GM18907 (cell line): ENCODE results near the gene MB21D2.

Experiments used
- ATAC-seq: cut with Tn5 transposase; IDR thresholded peaks from one replicate; pipeline ENCODE4 v1.9.1; 2021; ENCODE audit warnings: mild to moderate bottlenecking, moderate library complexity; ENCODE audit not compliant: unreplicated experiment

MB21D2 gene

DNA sequence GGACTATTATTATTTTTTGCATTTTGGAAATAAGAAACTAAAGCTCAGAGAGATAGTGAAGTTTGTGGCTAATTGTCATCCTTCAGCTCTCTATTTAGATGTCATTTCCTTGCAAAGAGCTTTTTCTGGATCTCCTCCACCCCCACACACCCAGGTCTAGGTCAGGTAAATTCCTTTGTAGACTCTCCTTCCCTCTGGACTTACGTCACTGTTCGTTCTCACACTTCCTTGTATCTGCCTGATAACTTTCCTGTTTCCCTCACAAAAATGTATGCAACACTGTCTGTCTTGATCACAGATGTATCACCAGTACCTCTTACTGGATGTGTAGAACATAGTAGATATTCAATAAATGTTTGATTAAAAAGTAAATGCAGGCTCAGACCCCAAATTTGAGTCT, 6.1 kb upstream of the MB21D2 start:
- ATAC-seq: no peak

DNA sequence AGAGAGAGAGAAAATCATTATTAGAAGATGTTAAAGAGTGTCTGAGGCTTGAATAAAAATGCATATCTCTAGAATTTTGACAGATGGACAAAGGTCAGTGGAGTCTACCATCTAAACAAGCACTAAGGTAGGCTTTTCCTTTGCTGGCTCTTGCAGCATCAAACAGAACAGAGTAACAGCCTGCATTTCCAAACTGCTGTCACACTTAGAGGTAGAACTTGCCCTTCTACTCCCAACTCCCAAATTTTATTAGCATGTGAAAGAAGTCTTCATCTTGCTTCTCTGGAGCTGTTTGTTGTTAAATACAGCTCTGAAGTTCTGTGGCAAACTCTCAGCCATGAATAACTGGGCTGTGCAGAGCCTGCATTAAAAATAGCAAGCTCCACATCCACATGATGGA, 4.1 kb upstream of the MB21D2 start:
- ATAC-seq: no peak

DNA sequence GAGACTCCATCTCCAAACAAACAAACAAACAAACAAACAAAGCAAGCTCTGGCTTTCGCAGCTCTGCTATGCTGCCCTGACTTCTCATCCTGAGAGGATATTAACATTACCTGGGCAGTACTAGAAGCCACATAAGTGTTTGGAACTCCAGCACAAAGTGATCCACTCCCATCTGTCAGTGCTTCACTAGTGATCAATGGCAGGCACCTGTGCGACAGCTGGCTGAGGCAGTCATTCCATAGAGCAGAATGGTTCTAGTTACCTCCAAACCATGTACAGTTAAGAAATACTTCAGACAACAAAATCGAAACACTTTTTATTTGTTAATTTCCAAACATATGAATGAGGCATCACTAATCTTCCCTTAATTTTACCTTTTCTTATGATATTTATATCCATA, 2.8 kb upstream of the MB21D2 start:
- ATAC-seq: no peak

DNA sequence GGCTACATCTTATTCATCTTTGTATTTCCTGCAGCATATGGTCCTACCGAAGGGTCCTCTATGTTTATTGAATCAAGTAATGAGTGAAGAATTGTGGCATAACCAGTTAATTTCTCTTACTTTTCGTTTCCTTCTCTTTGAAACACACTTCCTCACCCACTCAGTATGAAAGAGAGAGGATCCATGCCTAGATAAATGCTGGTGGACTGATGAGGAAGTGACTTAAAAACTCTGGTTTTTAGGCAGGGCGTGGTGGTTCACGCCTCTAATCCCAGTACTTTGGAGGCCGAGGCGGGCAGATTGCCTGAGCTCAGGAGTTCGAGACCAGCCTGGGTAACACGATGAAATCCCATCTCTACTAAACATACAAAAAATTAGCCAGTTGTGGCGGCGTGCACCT, 2.2 kb upstream of the MB21D2 start:
- ATAC-seq: no peak

DNA sequence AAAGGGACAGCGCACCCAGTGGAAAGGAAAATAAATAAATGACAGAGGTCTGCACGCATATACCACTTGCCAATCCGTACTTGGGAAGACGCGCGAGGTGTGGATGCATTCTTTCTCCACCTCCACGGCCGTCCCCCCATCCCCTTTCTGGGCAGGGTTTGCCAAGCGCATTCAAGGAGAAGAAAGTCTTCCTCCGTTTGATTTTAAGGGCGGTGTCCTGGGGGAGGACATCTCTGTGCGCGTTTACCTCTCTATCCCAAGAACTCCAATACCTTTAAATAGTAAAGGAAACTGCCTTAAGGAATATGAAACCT, 576 bp upstream of the MB21D2 start:
- ATAC-seq: no peak

DNA sequence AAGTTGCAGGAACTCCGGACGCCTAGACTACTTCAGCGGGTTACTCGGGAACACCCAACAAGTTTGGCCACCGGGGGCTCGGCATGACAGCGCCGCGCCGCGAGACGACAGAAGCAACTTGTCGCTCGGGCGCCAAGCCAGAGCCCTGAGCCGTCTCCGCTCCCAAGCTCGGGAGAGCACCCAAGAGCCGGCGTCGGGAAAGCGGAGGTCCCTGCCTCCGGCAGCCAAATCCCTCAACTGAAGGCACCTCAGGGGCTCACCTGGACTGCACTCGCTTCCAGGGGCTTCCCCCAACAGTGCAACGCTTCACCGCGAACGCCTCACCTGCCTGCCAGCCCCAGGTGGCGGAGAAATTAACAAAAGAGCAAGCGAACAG, 640 bp downstream of the MB21D2 start:
- ATAC-seq: peak; percentile 30

DNA sequence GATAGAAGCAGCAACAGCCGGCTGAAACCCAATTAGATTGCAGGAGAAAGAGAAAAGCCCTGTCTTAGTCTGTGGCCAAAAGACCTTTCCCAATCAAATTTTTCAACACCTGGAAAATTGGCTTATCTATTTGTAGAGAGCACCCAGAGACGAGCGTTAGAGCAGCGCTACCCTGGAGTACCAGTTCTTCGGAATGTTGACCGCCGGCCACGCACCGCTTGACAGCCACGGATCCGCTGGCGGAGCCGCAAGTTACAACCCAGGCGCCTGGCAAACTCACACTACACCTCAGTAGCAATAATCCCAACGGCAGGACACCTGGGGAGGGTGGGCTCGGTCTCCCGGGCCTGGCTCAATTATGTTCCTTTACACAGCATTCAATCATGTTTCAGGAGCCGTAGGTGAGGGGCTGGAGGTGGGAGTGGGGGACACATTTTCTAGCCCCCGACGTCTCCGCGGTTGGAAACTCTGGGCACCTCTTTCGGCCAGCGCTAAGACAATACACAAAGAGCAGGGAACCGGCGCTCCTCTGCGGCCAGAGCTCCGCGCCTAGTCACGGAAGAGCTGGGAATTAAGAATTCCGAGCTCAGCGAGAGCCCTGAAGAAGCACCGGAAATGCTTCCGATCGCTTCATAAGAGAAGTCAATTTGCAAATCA, 1.2 kb downstream of the MB21D2 start:
- ATAC-seq: no peak

DNA sequence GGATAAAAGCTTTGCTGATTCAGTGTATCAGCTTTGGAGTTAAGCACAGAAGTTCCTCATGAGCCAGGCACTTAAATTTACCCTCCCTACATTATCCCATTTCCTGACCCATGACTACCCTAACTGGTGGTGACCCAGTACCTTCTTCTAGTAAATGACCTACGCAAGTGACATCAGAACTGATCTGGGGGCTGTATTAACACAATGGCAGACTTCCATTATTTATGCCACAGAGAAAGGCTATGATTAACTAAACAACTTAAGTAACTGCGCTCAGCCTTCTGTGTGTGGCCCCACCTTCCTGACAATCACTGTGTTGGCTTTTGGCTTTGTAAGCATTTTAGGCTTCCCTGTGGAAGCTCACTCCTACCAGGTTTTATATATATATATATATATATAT, 1.9 kb downstream of the MB21D2 start:
- ATAC-seq: no peak

DNA sequence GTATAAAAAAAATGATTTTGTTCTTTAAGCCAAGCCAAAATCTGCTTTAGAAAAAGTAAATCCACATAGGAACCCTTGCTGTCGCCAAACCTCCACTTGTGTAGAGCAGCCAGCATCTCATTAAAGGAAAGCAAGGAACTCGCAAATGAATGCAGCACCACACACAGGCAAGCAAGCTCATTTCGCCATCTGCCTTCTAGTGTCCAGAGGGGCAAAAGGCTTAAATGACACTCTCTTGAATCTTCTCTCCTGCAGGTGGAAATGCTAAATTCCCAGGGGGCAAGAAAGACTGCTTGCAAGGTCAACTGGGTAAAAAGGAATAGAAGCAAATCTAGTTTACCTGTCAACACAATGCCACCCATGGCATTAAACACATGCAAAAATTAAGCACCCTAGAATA, 2.4 kb downstream of the MB21D2 start:
- ATAC-seq: no peak

DNA sequence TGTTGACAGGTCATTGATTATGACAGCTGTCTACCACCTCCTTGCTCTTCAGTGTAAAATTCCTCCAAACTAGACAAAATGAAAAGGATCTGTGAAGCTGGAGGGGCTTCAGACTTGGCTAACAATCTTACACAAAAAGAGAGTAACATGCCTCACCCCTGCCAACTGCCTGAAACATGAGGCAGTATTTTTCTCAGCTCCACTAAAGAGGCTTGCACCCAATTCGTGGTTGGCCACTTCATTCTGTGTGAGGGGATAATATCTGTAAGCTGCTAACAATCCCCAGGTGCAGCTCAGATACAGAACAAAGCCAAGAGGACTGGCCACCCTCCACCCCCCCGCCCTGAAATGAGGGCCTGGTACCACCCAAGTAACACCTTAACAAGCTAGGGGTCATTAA, 2.8 kb downstream of the MB21D2 start:
- ATAC-seq: no peak

DNA sequence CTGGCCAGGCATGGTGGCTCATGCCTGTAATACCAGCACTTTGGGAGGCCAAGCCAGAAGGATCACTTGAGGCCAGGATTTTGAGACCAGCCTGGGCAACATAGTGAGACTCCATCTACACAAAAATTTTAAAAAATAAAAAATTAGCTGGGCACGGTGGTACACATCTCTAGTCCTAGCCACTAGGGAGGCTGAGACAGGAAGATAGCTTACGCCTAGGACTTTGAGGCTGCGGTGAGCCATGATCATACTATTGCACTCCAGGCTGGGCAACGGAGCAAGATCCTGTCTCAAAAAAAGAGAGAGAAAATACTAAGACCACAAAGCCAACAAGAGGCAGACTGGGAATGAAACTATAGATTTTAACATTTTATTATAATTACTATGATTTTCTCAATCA, 4.1 kb downstream of the MB21D2 start:
- no peak for ATAC-seq

DNA sequence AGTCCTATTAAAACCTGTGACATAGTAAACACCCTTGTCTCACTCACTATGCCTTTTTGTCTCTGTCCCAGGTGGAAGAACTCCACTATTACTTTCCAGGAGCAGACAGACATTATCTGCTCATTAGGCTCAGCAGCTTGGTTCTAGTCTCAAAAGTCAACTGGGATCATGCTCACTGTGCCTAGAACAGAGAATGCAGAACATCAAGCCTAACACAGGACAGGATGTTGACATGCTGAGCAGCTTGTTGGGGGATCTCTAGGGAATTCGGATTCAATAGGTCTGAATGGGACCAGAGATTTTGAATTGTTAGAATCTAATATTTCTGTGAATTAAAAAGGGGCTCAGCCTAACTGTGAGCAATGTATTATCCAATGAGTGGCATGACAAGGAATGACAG, 6.4 kb downstream of the MB21D2 start:
- no peak for ATAC-seq

DNA sequence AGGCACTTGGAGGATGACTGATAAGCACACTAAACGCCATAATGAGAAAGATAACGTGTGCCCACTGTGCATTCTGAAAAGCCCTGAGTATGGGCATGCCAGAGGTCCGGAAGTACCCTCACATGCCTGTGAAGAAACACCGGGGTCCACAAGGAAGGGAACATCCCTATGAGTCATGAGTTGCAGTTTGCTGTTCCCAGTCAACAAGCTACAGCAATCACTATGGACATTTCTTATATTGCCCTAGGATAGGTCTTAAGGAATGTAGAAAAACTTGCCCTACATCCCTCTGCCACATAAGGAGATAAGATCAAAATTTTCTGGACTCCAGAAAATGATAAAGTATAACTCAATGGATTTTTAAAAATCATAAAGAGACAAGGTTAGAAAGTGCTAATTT, 9.9 kb downstream of the MB21D2 start:
- no peak for ATAC-seq

DNA sequence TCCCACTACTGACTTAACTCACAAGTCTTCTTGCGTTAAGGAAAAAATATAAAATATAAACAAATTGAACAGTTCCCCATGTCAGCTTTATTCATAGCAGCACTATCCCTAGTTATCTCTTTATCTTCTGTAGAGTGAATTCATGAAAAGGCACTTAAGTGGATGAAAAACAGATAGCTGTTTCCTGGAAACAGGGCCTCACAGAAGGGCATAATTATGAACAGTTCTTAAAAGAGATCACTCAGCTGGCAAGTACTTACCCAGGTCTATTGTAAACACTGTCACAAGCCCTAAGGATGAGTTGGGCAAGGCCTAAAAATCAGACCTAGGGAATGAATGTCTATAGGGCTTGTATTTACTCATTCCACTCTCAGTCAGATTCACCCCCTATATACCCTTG, 10.7 kb downstream of the MB21D2 start:
- ATAC-seq: no peak

DNA sequence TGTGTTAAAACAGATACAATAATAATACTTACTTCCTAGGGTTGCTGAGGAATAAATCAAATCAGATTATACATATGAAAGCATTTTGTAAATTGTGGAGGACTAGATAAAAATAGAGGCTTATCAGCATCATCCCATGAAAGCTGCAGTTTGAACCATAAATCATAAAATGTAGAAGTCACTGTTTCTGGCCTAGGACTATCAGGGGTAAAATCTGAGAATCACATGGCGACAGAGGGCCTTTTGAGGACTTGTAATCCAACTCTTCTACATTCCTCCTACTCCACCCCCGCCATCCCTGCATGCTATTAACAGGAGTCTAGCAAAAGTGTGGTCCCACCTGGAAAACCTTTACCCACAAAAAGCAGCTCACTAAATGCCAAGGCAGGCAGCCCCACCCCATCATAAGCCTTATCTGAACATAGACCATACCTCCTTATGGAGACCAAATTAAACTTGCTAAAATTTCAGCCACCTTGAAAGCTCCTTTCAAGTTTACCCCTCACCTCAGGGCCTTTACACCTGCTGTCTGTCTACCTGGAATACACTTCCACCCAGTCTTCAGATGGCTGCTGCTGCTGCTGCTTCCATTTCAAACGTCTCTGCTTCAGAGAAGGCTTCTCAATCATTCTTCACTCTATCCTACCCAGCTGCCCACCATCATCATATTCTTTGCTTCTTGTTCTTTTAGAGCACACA, 11.5 kb downstream of the MB21D2 start:
- ATAC-seq: no peak

DNA sequence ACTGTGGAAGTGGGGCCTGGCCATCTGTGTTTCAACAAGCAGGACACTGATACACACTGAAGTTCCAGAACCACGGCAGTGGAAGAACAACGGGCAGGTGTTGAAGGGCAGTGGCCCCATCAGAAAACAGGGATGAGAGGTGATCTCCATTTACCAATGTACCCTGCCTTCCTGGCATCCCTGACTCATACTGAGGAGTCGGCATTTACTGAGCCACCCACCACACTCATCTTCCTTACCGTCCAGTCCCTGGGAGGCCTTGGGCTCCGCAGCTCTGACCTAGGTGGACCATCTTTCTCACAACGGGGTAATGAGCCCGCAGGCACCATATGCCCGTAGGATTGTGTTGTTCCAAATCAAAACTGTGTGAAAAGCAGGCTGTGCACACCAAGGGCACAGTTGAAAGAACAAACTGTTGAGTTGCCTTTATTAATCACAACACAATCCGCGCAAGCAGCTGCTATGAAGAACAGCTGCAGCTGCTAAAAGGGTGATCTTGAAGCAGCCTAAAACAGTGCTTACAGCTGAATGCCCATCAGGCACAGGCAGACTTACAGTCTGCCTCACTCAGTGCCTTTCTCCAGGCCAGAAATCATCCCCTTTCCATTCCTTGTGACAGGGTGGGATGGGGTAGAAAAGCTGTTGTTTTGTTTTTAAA, 12.9 kb downstream of the MB21D2 start:
- ATAC-seq: no peak

DNA sequence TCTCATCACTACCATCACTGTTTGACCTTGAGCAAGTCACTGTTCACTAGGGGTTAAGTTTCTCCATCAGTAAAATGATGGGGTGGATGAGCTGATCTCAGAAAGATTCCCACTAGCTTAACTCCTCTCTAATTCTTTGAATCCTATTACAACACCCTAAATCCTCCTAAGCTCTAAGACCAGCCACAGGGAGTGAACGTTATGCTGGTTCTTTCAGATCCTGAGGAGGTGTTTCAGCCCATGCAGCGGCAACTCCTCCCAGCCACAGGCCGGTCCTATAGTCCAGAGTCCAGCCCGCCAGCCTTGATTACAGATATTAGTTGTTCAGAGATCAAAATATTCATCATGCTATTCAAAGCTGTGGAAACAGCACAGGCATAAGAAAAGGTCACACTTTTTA, 15.1 kb downstream of the MB21D2 start:
- no peak for ATAC-seq

DNA sequence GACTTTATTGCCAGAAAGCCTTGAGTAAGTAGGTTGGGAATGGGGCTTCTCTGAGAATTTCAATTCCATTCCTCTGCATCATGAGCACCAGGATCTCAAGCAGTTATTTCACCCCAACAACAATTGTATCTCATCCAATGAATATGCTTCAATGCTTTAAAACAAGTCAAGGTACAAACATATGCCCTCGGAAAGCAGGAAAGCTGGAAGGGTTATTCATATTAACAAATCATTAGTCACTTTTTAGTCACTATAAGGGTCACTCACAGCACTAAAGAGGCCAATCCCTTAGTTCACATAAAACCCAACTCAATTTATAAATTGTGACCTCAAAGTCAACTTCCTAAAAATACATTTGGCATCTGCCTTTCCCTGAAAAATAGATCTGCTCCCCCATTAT, 16.2 kb downstream of the MB21D2 start:
- no peak for ATAC-seq

DNA sequence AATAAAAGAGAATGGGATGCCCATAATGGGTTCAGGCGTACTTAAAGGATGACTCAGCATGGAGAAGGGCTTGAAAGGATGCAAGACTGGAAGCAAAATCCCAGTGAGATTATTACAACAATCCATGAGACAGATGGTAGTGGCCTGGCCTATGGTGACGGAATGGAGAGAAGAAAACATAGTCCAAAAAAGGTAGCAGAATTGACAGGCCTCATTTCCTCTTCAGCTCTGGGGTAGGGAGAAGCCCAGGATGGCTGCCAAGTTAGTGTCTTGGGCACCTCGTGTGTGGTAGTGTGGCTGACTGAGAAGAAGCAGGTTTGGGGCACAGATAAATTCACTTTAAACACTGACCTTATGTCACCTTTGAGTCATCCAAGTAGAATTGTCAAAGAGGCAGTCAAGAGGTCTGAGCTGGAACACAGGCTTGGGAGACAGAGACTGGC, 18.1 kb downstream of the MB21D2 start:
- ATAC-seq: no peak

DNA sequence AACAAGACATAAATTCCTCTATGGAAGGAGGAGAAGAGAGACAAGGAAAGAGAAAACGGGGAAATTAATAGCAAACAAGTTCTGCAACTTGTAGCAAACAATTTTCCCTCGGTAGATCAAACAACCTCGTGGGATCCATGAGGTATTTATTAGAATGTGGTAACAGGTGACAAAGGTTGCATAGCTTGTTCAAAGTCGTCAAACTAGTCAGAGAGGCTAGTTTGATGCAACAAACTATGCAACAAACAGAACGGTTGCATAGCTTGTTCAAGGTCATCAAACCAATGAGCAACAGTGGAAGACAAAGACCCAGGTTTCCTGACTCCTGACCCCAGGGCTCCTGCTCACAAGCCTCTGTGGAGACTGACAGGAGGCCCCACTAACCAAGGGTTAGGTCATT, 20.7 kb downstream of the MB21D2 start:
- ATAC-seq: no peak

DNA sequence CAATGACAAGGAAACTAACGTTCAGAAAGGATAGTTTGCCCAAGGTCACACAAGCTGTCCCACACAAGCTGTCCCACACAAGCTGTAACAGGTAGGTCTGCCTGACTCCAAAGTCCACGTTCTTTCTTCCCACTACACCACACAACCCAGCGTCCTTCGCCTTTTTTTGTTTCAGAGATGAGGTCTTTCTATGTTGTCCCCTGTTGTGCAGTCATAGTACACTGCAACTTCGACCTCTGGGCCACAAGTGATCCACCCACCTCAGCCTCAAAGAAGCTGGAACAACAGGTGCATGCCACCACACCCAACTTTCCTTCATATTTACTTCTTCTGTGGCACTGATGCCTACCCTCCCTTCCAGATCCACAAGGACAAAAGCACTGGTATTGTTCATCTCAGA, 21.4 kb downstream of the MB21D2 start:
- no peak for ATAC-seq

DNA sequence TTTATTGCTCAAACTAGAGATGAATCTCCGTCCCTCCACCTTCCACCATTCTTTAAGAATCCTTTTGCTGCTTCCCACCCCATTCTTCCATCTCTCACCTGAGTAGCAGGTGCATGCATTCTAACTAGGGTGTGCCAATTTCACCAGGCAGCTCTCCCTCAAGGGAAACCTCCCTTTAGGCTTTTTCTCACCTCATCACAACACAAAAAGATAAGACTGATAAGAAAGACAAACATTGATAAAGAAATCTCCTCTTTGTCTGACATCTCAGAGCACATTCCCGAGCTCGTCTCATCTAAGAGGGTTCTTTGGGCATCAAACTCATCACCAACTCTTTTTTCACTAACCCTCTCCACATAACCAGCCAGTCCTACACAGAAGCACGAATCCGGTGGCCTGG, 23.0 kb downstream of the MB21D2 start:
- ATAC-seq: no peak
